GM12891 (cell line): ENCODE measurements around the gene TRIO.

ENCODE experiments used
- DNase-seq: peaks from one replicate; pipeline ENCODE4 v3.0.0; 2011; ENCODE audit warnings: low spot score; ENCODE audit not compliant: insufficient read length
- FAIRE-seq: peaks from 2 replicates; lab custom pipeline; 2011; peaks lifted over from hg19 to GRCh38; lab: Jason Lieb, UNC
- PAX5 ChIP-seq: IDR thresholded peaks from 2 replicates; pipeline ENCODE4 v1.6.1; 2011; ENCODE audit warnings: low read length, moderate library complexity, mild to moderate bottlenecking; ENCODE audit not compliant: insufficient read depth, severe bottlenecking
- POLR2A ChIP-seq: IDR thresholded peaks from 2 replicates; pipeline ENCODE4 v1.6.1; 2011; ENCODE audit warnings: low read depth, low read length, control low read depth
- POLR2AphosphoS5 ChIP-seq: IDR thresholded peaks from 2 replicates; pipeline ENCODE4 v1.6.1; 2011; ENCODE audit warnings: low read depth, low read length, control low read depth
- POU2F2 ChIP-seq: IDR thresholded peaks from 2 replicates; pipeline ENCODE4 v1.6.1; 2011; ENCODE audit warnings: low read depth, mild to moderate bottlenecking, control low read depth, low read length, moderate library complexity
- SPI1 ChIP-seq: IDR thresholded peaks from 2 replicates; pipeline ENCODE4 v1.6.1; 2011; ENCODE audit warnings: low read depth, low read length, control low read depth
- TAF1 ChIP-seq: IDR thresholded peaks from 2 replicates; pipeline ENCODE4 v1.6.1; 2011; ENCODE audit warnings: low read depth, low read length, control low read depth

The TRIO gene

DNA sequence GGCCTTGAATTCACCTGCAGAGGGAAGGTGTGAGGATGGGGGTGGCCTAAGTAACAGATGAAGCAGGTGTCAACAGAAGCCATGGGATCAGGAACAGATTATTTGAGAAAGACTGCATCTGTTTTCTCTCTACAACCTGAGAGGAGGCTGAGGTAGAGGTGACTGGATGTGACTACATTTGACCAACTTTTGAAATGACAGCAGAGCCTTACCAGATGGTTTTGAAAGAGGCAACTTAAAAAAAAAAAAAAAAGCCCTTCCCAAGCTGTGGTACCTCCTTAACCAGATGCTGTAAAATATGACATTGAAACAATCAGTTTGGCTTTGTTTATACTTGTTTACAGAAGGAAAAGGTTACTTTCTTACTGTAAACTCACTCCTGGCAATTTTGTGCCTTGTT lies 108.6 kb downstream of the TRIO start:
- DNase-seq = no peak
- no peak for FAIRE-seq
- TF ChIP-seq POLR2AphosphoS5 (no peak), POU2F2 (no peak), POLR2A (no peak), PAX5 (no peak), TAF1 (no peak), SPI1 (no peak)

DNA sequence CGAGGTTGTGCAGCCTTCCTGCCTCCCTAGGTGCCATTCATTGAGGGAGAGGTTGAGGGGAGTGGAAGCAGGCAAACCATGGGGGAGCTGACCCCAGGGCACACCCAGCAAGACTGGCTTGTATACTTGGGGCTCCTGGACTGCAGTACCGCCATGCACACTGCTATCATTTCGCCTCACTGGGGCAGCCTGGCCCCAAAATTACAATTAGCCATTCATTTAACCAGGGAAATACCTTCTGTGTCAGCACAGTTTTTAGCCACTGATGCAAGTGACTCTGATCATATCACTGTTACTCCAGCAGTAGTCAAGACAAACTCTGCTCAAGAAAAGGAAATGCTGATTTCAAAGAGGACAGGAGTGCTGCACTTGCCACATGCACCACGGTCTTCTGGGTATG lies 109.7 kb downstream of the TRIO start:
- TF ChIP-seq POU2F2 (no peak), SPI1 (no peak), POLR2A (no peak), POLR2AphosphoS5 (no peak), TAF1 (no peak), PAX5 (no peak)
- DNase-seq (no peak), FAIRE-seq (no peak)

DNA sequence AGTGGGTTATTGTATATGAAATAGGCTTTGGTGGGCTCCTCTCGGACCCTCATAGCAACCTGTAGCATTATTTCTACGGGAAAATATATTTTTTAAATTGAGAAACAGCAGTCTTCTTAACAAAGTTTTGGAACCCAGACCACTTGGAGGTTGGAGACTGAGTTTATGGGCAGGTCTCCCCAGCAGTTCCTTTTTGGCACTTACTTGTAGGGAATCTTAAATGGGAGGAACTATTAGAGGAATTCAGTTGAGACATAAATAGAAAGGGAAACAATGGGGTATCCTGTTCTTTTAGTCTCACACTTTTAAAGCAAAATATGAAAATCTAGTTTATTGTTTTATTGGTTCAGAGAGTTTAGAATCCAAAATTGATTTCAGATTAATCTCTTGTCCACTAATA lies 111.5 kb downstream of the TRIO start:
- no peak for FAIRE-seq
- TF ChIP-seq PAX5 = no peak
- no peak for TF ChIP-seq POLR2A
- TF ChIP-seq POU2F2 = no peak
- no peak for TF ChIP-seq SPI1
- no peak for TF ChIP-seq TAF1
- no peak for TF ChIP-seq POLR2AphosphoS5
- no peak for DNase-seq

DNA sequence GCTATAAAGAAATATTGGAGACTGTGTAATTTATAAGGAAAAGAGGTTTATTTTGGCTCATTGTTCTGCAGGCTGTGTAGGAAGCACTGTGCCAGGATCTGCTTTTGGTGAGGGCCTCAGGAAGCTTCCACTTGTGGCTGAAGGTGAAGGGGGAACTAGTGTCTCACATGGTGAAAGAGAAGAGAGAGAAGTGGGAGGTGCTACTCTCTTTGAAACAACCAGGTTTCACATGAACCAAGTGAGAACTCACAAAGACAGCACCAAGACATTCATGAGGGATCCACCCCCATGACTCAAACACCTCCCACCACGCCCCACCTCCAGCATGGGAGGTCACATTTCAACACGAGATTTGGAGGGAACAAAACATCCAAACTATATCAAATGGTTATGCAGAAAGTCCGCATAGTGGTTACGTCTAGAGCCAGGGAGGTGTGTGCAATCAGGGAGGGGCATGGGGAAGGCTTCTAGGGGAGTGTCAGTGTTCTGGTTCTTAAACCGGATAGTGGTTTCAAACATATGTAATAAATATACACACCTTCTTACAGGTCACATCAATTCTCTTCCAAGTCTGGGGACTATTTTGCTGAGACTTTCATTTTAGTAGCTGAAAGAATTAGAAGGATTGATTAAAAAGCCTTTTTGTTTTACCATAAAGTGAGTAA lies 113.0 kb downstream of the TRIO start:
- FAIRE-seq (no peak), DNase-seq (no peak)
- TF ChIP-seq POLR2AphosphoS5 (no peak), TAF1 (no peak), PAX5 (no peak), SPI1 (no peak), POU2F2 (no peak), POLR2A (no peak)

GRCh38 chr5:14256756-14257393 lies 113.7 kb downstream of the TRIO start:
- TF ChIP-seq POU2F2 (no peak), POLR2A (no peak), PAX5 (no peak), POLR2AphosphoS5 (no peak), SPI1 (no peak), TAF1 (no peak)

DNA sequence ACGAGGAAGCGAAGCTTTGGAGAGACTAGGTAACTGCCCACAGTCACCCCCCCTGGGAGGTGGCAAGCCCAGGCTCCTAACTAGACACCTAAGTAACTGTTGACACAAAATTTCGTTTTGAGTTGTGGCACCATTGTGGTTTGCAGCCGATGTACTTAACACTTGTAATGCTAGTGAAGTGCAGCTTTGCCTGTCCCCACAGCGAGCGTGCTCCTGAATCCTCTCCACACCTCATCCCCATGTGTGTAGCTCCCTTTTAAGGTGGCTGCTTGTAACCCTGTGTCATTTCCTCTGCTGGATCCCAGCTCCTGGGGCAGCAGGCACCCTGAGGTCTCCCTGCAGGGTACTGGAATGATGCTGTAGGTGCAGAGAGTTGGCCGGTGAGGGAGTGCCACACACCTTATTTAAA lies 114.9 kb downstream of the TRIO start:
- FAIRE-seq = peak; percentile 9
- no peak for DNase-seq
- TF ChIP-seq SPI1 = no peak
- no peak for TF ChIP-seq POLR2A
- TF ChIP-seq POU2F2 = no peak
- TF ChIP-seq TAF1 = no peak
- no peak for TF ChIP-seq PAX5

More at GRCh38 chr5:14256756-14257393, 113.7 kb downstream of the TRIO start:
- FAIRE-seq (no peak), DNase-seq (no peak)

DNA sequence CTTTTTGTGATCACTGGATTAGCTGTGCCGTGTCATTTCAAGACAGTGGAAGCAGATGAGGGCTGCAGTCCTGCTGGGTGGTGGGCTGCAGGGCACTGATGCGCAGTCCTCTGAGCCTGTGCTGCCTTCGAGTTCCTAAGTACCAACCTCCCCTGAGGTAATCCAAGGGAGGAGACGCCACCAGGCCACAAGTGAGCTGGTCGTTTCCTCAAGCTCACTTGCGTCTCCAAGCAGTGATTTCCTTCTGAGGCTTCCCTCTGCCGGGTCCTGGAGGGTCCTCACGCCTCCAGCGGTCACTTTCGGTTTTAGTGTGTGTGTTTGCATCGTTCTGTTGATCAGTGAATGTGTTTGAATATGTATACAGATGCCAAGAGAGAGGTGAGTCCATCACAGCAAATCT lies 115.7 kb downstream of the TRIO start:
- DNase-seq (no peak), FAIRE-seq (peak; percentile 58)

GRCh38 chr5:14260637-14261036 lies 117.5 kb downstream of the TRIO start:
- FAIRE-seq (no peak), DNase-seq (no peak)
- no peak for TF ChIP-seq POLR2A
- TF ChIP-seq TAF1 = no peak
- TF ChIP-seq POU2F2 = no peak
- TF ChIP-seq POLR2AphosphoS5 = no peak
- no peak for TF ChIP-seq SPI1
- no peak for TF ChIP-seq PAX5

More for the DNA sequence above, 115.7 kb downstream of the TRIO start:
- TF ChIP-seq TAF1 (no peak), POLR2AphosphoS5 (no peak), SPI1 (no peak), POLR2A (no peak), POU2F2 (no peak)

DNA sequence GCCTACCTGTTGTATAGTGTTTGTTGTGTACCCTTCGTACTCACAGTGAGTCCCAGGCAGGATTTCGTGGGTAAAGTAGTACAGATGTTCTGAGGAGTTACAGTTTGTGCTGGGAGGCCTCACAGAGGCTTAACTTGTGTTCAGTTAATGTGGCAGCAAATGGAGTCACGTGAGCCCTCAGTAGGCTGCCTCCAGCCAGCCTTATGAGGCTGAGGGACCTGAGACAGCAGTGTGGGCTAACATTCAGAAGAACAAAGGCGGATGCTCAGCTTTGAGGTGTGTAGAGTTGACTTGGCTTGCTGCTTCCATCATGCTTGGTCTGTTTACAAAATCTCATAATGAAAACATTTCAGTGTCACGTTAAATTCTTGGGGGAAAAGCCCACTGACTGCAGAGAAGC lies 118.1 kb downstream of the TRIO start:
- DNase-seq = no peak
- TF ChIP-seq POLR2A (no peak), POLR2AphosphoS5 (no peak), SPI1 (no peak), PAX5 (no peak), TAF1 (no peak), POU2F2 (no peak)
- peak; percentile 13 for FAIRE-seq

DNA sequence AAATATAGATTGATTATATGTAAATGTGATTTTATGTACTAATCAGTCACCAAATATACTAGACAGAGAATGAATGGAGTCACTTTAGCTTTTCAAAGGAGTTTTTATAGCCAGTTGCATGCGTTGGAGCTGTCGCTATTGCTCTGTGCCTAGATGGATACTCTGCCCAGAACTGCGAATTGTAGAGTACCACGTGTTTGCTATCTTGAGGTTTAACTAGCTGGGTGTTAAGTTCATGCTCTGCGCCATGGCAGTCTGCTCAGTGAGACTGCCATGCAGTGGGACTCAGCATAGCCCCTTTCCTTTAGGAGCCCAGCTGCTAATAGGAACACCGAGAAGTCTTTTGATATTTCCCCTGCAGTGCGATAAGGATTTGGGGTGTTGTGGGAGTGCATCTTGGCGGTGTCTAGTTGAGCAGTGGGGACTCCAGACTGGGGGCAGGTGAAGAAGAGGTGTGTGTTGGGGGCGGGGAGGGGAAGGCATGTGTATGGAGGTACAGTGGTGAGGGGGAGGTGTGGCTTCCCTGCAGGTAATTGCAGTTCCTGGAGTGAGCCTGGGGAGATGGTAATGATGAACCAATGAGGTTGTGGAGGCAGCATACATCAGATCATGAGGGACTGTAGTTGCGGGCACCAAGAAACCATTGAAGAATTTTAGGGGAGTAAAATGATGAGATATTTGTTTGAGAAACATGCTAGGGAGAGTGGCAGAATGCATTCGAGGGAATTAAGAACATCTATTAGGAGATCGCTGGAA lies 118.9 kb downstream of the TRIO start:
- no peak for TF ChIP-seq POLR2A
- TF ChIP-seq SPI1 = no peak
- no peak for TF ChIP-seq TAF1
- no peak for TF ChIP-seq PAX5
- no peak for TF ChIP-seq POU2F2
- TF ChIP-seq POLR2AphosphoS5 = no peak
- FAIRE-seq (no peak), DNase-seq (no peak)

GRCh38 chr5:14263113-14263512 lies 120.0 kb downstream of the TRIO start:
- DNase-seq = no peak
- FAIRE-seq = no peak
- TF ChIP-seq POU2F2 = no peak
- TF ChIP-seq SPI1 = no peak
- TF ChIP-seq POLR2AphosphoS5 = no peak
- TF ChIP-seq POLR2A = no peak
- TF ChIP-seq TAF1 = no peak
- no peak for TF ChIP-seq PAX5
